Measurements from ENCODE around the gene LPAR5. TPM values are rescaled to one million over a fixed set of nuclear protein-coding genes. Genes with fewer than 3 reads are reported as not detected.

The LPAR5 gene
- total RNA-seq (2022; extraction: Qiagen RNA extraction) = 0.51 to 0.87 TPM (median 0.71 TPM) in 5 replicates

DNA sequence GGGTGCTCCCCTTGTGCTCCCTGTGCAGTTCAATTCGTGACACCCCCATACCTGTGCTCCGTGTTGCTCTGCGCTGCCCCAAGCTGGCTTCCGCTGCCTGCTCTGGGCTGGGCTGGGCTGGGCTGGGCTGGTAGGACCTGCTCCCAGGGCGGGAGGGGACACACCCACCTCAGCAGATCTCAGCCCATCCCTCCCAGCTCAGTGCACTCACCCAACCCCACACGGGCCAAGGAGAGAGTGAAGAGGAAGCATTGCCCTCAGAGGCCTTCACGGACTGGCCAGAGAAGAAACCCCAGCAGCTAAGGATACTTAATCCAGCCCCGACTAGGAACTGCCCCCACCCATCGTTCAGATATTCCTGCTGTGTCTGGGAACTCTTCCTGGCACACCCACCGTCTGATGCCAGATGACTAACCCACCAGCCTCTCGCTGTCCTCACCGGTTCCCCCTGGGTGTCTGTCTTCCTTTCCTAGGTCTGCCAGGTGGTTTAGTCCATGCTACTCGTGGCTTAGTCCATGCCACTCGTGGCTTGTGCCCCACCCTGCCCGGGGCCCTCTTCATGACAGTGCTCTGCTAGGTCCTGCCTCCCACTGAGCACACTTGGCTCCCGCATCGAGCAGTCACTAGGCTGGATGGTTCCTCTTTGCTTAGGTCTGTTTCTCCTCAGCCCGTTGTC is at the start of gene LPAR5:
LPAR5 (minus strand) TSS at position 104 of the 676 bp plus-strand sequence. CDS start 14,711 bp downstream, outside the sequence.

GRCh38 chr12:6662906-6663742 is 27.4 kb upstream of the LPAR5 start, which contains the start of gene ING4:
ING4 (minus strand) TSS chr12:6663119; CDS start chr12:6663101, 18 bp downstream.

DNA sequence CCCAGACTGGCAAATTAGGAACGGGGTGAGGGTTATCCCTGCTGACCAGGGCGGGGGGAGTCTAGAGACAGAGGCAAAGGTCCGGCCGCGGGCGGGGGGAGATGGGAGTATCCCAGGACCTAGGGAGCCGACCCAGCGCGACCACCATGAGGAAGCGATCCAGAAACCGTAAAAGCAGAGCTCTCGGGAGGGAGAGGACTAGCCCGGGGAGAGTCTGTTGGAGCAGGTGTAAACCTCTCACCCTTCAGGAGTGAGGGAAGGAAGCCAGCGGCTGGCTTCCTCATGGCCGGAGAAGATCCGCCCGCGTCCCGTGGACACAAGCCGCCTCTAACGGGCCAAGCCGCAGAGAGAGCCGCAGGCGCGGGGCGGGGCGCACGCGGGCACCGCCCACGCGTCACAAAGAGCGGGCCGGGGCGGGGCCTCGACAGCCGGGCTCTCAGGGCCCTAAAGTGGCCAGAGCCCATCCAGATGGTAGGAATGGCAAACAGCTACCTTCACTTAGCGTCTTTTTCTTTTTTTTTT is 11.4 kb upstream of the LPAR5 start, which contains the start of gene ACRBP:
ACRBP (minus strand) TSS at position 350 of the 522 bp plus-strand sequence; CDS start at position 284, 66 bp downstream.

Other genes with a start within 250 kb of the LPAR5 start
- gene CD27, start 191.0 kb downstream of the LPAR5 start, total RNA-seq (2022; extraction: Qiagen RNA extraction) = not detected in 5 replicates
- gene TAPBPL, start 183.9 kb downstream of the LPAR5 start, total RNA-seq (2022; extraction: Qiagen RNA extraction) = 3.1 to 3.6 TPM (median 3.5 TPM) in 5 replicates
- gene VAMP1, start 165.3 kb downstream of the LPAR5 start, total RNA-seq (2022; extraction: Qiagen RNA extraction) = 8.7 to 13.1 TPM (median 12.6 TPM) in 5 replicates
- 277 to 325 TPM (median 291 TPM) in 5 replicates for gene MRPL51, start 142.7 kb downstream of the LPAR5 start, total RNA-seq (2022; extraction: Qiagen RNA extraction)
- 44.6 to 67.9 TPM (median 62.9 TPM) in 5 replicates for gene NCAPD2, start 141.9 kb downstream of the LPAR5 start, total RNA-seq (2022; extraction: Qiagen RNA extraction)
- 6,774 to 8,699 TPM (median 8,412 TPM) in 5 replicates for gene GAPDH, start 101.4 kb downstream of the LPAR5 start, total RNA-seq (2022; extraction: Qiagen RNA extraction)
- 1.3 to 2.0 TPM (median 1.5 TPM) in 5 replicates for gene IFFO1, start 79.9 kb downstream of the LPAR5 start, total RNA-seq (2022; extraction: Qiagen RNA extraction)
- 84.8 to 101 TPM (median 93.6 TPM) in 5 replicates for gene NOP2, start 67.7 kb downstream of the LPAR5 start, total RNA-seq (2022; extraction: Qiagen RNA extraction)
- gene CHD4, start 28.6 kb downstream of the LPAR5 start, total RNA-seq (2022; extraction: Qiagen RNA extraction) = 61.0 to 71.4 TPM (median 66.7 TPM) in 5 replicates
- 0.13 to 0.23 TPM (median 0.19 TPM) in 5 replicates for gene ACRBP, start 11.5 kb upstream of the LPAR5 start, total RNA-seq (2022; extraction: Qiagen RNA extraction)
- gene ING4, start 27.2 kb upstream of the LPAR5 start, total RNA-seq (2022; extraction: Qiagen RNA extraction) = 11.8 to 15.1 TPM (median 12.9 TPM) in 5 replicates
- 49.3 to 61.4 TPM (median 58.0 TPM) in 5 replicates for gene ZNF384, start 53.4 kb upstream of the LPAR5 start, total RNA-seq (2022; extraction: Qiagen RNA extraction)
- 0.56 to 1.0 TPM (median 0.96 TPM) in 5 replicates for gene PIANP, start 64.9 kb upstream of the LPAR5 start, total RNA-seq (2022; extraction: Qiagen RNA extraction)
- gene COPS7A, start 88.1 kb upstream of the LPAR5 start, total RNA-seq (2022; extraction: Qiagen RNA extraction) = 46.5 to 53.0 TPM (median 52.7 TPM) in 5 replicates
- 252 to 307 TPM (median 297 TPM) in 5 replicates for gene MLF2, start 117.2 kb upstream of the LPAR5 start, total RNA-seq (2022; extraction: Qiagen RNA extraction)
- gene PTMS, start 130.4 kb upstream of the LPAR5 start, total RNA-seq (2022; extraction: Qiagen RNA extraction) = 661 to 1,016 TPM (median 1,000 TPM) in 5 replicates
- gene LAG3, start 136.6 kb upstream of the LPAR5 start, total RNA-seq (2022; extraction: Qiagen RNA extraction) = 0.56 to 1.7 TPM (median 1.3 TPM) in 5 replicates
- not detected in 5 replicates for gene CD4, start 153.6 kb upstream of the LPAR5 start, total RNA-seq (2022; extraction: Qiagen RNA extraction)
- 0.29 to 0.64 TPM (median 0.41 TPM) in 5 replicates for gene GPR162, start 185.9 kb upstream of the LPAR5 start, total RNA-seq (2022; extraction: Qiagen RNA extraction)
- gene P3H3, start 192.4 kb upstream of the LPAR5 start, total RNA-seq (2022; extraction: Qiagen RNA extraction) = 19.9 to 28.7 TPM (median 24.8 TPM) in 5 replicates
- gene GNB3, start 205.0 kb upstream of the LPAR5 start, total RNA-seq (2022; extraction: Qiagen RNA extraction) = 0.59 to 2.3 TPM (median 1.5 TPM) in 5 replicates
- gene CDCA3, start 215.3 kb upstream of the LPAR5 start, total RNA-seq (2022; extraction: Qiagen RNA extraction) = 66.7 to 77.6 TPM (median 68.2 TPM) in 5 replicates
- 75.1 to 101 TPM (median 89.8 TPM) in 5 replicates for gene USP5, start 216.2 kb upstream of the LPAR5 start, total RNA-seq (2022; extraction: Qiagen RNA extraction)
- gene TPI1, start 231.6 kb upstream of the LPAR5 start, total RNA-seq (2022; extraction: Qiagen RNA extraction) = 1,541 to 1,693 TPM (median 1,645 TPM) in 5 replicates
- 26.1 to 33.1 TPM (median 31.8 TPM) in 5 replicates for gene SPSB2, start 237.3 kb upstream of the LPAR5 start, total RNA-seq (2022; extraction: Qiagen RNA extraction)